Kasumi-1 (cell line): ENCODE data around the gene LUZP1.

Source experiments
- DNase-seq, 2 experiments: peaks; one replicate each; lab custom pipeline; 2025; lab: John Stamatoyannopoulos, UW

Gene LUZP1

GRCh38 chr1:23152966-23153684, 15.5 kb downstream of the LUZP1 start:
- no peak for DNase-seq

DNA sequence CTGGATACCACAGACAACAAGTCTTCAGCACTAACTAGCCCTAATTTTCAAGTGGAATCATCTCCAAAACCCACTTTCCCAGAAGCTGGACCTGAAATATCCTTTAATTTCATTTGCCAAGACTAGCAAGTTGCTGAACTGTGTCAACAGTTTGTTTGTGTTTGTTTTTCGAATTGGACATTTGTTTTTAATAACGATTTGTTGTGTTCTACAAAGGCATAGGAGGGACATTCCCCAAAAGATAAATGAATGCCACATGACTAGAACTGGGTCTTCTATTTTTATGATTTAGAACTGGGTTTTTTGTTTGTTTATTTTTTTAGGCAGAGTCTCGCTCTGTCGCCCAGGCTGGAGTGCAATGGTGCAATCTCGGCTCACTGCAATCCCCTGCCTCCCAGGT, 17.9 kb downstream of the LUZP1 start:
- no peak for DNase-seq

DNA sequence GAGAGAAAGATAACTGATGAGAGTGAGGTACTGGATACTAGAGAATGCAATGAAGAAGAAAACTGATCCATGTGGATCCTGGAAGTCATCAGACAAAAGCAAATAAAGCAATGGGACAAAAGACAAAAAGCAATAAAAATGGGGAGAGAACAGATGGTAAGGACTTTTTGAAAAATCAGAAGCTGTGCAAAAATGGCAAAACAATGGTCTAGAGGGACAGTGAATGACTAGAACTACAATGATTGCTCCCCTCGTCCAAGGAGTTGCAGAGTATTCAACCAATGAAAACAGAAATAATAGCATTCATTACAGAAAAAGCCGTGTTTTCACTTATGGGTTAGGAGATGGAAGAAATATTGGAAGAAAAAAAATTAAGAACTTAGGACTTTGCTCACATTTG, 18.5 kb downstream of the LUZP1 start:
- DNase-seq, result no peak

DNA sequence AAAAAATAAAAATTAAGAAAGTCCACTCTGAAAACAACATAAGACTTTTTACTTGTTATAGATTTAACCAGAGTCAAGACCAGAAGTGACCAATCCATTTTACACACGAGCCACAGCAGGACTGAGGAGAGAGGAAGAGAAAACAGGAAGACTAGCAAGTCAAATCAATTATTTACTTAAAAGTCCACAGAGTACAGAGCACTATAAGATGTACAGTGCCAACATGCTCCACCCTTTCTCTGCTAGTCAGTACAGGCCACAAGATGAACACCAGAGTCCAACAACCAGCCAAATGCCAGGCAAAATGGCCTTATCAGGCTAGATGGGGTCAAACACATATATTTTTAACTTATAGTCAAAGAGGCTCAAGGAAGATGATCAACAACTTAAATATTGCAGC, 19.5 kb downstream of the LUZP1 start:
- DNase-seq, result no peak

DNA sequence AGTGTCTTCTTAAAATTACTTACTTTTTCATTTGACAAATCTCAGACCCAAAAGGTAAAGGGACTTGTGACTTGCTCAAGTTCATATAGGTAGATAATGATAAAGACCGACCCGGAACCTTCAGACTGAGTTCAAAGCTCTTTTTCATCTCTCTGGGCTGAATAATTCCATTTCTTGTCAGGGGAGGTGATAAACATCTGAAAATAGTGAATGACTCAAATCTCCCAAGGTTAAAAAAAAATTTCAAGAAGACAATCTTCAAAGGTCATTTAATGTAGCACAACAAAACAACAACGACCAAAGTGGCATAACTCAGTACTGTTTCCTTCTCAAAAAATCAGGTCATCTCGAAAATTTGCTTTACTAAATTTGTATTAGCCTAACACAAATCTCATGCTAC, 20.6 kb downstream of the LUZP1 start:
- no peak for DNase-seq

DNA sequence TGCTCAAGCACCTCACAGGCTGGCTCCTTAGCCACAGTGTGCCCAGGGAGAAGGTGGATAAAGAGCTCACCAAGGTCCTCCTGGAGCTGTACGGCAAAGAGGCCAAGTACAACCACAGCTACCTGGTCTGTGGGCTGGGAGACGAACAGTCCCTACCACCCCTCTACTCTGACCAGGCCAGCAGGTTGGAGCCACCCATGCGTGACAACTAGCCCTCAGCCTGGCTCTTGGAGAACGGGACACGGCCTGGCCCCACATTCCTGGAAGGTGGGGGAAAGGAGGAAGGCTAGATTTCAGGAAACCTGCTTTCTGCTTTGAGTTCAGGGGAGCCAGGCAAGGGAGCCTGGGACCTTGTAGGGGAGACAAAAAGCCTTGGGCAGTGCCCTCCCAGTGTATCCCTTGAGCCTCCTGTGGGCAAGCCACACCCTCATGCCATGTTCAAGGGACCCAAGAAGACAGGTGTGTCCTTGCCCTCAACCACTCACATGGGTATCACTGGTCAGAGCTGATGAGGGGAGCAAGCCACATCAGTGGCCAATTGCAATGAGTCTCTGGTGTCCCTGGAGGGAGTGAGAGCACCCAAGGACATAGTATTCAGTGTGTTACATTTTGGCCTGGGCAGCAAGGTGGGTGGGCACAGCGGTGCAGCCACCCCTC, 27.6 kb downstream of the LUZP1 start:
- DNase-seq, result no peak

GRCh38 chr1:23135268-23135667, 33.4 kb downstream of the LUZP1 start:
- no peak for DNase-seq

GRCh38 chr1:23134055-23134454, 34.6 kb downstream of the LUZP1 start:
- no peak for DNase-seq

DNA sequence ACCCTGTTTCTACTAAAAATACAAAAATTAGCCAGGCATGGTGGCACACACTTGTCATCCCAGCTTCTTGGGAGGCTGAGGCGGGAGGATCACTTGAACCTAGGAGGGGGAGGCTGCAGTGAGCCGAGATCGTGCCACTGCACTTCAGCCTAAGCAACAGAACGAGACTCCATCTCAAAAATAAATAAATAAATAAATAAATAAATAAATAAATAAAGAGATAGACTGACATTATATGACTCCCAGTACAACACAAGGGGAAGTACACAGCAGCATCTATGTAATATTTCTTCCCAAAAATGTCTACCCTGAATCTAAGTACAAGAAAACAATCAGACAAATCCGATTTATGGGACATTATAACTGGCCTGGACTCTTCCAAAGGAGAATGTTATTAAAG, 35.1 kb downstream of the LUZP1 start:
- DNase-seq, result no peak

- no peak for DNase-seq
These were observed 36.6 kb downstream of the LUZP1 start for GRCh38 chr1:23132033-23132432.

DNA sequence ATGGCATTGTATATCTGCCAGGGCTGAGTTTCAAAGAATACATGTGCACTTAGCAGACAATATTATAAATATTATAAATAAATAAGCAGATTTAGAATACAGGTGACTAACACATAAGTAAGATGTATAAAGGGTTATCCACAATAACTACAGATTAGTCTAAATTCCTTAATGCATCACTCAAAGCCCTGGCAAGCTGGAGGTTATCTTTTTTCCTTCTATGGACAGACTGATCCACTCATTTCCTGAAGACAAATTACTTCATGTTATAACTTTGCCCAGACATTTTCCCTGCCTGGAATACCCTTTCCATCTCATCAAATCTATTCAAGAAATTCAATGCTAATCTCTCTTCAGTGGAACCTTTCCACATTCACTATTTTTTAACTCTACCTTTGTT, 38.8 kb downstream of the LUZP1 start:
- DNase-seq, result no peak

GRCh38 chr1:23126801-23127200, 41.9 kb downstream of the LUZP1 start:
- DNase-seq, result no peak

GRCh38 chr1:23126200-23126599, 42.5 kb downstream of the LUZP1 start:
- no peak for DNase-seq

DNA sequence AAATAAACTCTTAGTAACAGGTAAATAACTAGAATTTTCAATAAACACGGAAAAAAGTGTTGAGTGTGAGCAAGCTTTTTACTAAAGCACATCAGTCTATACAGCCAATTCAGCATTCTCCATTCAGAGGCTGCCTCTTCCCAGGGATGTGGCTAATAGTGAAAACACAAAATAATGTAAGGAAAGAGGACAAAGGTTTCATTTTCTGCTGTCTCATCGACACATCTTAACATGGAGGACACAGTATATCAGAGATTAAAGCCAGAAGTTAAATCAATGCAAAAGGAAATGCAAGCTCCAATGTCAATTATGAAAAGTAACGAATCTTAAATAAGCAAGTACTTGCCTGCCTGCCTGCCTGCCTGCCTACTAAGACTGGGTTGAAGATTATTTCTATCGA, 43.2 kb downstream of the LUZP1 start:
- no peak for DNase-seq

DNA sequence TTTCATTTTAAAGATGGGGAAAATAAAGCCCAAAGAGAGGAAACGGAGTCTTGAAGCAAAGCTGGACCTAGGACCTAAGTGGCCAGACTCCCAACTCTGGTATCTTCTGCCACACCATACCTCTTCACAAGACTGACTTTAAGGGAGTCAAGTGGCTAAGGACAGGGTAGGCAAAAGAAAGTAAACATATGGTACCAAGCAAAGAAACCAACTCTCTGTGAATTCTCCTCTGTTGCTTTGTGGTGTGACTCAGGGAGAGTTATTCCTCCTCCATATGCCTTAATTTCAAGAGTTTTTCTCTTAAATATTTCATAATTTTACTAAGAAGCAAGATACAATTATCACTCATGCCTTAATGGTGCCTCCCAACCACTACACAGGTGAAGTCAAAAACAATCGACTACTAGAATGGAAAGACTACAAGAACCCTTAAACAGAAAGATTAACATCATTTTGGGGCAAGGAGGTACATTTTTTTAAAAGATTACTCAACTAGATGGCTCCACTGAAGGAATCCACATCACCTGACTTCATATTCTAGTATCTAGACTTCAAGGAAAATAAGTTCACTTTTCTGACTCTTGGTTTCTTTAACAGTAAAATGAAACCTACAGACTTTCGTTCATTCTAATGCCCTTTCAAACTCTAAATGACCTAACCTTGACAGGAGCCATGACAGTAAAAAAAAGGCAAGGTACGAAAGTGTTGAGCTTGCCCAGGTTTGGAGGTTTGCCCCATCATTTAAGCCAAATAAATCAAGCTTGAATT, 44.2 kb downstream of the LUZP1 start:
- no peak for DNase-seq

GRCh38 chr1:23123528-23123927, 45.1 kb downstream of the LUZP1 start:
- DNase-seq, result no peak

DNA sequence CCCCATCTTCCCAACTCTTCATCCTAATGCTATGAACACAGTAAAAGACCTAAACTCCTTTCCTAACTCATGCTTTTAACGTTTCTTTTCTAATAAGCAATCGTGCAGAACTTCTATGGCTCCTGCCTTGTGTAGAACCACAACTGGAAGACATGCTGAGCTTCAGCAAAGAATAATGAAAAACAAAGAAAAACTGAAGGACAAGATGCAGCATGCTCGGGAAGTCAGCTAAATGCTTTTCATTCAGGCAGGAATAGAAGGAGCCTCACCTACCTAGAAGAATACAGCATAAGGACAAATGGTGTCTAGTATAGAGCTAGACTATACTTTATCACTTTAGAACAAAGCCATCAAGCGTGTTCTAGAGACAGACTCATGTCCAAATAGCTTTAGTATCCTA, 45.9 kb downstream of the LUZP1 start:
- DNase-seq, result no peak

DNA sequence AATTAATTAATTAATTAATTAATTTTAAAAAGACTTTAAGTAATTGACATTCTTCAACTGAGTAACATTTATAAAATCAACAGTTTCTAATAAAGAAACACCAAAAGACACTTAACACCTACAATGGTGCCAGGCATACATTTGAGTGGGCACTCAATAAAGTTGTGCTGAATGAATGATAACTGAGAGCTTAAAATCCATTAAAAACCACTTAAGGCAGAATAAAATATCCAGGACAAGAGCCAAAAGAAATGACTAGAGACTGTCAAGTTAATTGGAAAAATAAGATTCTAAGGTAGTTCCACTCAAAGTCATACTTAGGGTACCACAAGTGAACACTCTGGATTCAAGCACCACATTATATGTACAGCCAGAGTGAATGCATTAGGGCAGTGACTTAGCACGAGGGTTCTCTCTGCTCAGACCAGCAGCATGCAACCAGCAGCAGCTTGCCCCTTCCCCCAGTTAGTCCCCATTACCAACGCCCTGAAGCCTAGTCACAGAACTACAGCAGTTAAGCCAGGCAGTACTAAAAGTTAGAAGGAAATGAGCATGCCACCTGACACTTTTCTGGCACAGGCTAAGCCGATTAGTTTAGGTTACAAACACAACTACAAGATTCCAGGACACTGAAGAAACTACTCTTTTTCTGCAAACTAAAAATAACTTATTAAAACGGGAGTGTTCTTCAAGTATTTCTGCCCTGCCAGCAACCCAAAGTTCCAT, 46.5 kb downstream of the LUZP1 start:
- DNase-seq, result peak in 1 of 2 experiments; percentile 12

GRCh38 chr1:23120383-23120782, 48.3 kb downstream of the LUZP1 start:
- no peak for DNase-seq

GRCh38 chr1:23118957-23119792, 49.5 kb downstream of the LUZP1 start:
- DNase-seq, result peak; percentile 51 to 62

GRCh38 chr1:23118407-23118806, 50.2 kb downstream of the LUZP1 start:
- DNase-seq, result no peak
